ENCODE measurements around the gene LAGE3.

LAGE3 gene

DNA sequence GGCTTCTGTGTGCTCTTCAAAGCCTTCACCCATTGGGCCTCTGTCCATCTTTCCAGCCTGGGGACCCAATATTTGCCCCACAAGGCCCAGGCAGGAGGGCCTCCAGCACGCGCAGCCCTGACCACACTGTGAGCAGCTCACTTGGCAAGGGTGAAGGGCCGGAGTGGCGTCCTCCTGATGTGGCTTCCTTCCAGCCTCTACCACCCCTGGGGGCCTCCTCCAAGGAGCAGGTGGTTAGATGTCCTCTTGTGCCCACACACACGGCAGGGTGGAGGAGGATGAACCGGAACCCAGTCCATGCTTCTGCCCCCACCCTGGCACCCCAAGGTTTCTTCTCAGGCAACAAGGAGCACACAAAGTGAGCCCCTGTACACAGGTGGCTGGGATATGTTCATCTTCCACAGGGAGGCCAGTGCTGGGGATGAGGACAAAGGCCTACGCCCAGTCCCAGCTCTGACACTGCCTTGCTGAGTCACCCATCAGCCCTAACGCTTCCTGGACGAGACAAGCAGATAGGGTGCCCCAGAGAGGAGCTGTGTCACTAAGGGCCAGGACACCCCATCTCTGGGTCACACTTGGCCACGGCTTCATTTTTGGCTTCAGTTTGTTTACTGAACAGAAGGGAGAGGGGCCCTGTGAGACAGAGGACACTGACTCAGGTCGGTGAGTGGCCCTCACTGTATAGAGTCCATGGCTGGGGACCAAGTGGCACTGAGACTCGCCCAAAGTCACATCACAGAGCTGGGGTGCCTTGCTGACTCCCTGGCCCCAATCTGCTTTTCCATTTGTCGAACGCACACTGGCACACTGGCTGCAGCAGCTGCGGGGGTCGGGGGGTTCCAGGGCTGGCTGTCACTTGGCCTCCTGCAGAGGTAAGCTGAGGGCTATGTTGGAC lies 5.4 kb upstream of the LAGE3 start:
- Histone ChIP-seq H3K9ac (ENCODE audit: low read length) (no peak overlapping the region), H3K9me3 (ENCODE audit: control insufficient read depth, low read length) (no peaks in the 10 kb centered on the region), H3K4me3 (ENCODE audit: low read length) (no peak overlapping the region), H3K27me3 (replicated peaks; ENCODE audit: control insufficient read depth, insufficient read depth, low read length) (no peaks in the 10 kb centered on the region), H3K36me3 (ENCODE audit: control insufficient read depth, insufficient read depth, low read length, severe bottlenecking) (peaks cover 12% of the 10 kb centered on the region), H3K4me1 (ENCODE audit: control insufficient read depth, insufficient read depth, low read length) (peaks cover 11% of the 10 kb centered on the region)
- DNase-seq (ENCODE audit: low read depth), result no peak

DNA sequence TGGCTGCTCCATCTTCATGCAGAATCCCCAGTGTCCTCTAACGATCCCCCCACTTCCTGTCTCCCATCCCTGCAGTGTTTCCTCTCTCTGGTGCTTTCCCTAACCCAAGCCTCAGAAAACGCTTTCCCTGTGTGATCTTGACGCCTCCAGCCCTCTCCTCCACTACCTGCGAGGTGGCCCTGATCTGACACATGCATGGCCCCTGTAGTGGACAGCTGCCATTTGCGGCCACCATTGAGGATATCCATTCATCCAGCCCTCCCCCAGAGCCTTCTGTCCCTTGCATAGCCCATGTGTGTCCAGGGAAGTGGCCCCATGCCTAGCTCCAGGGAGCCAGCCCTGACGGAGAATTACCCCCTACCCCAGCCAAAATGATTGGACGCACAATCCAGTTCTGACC lies 4.2 kb upstream of the LAGE3 start:
- DNase-seq (ENCODE audit: low read depth), result no peak
- Histone ChIP-seq H3K9me3 (ENCODE audit: control insufficient read depth, low read length) (no peaks in the 10 kb centered on the region), H3K4me3 (ENCODE audit: low read length) (no peak overlapping the region), H3K9ac (ENCODE audit: low read length) (no peak overlapping the region), H3K36me3 (ENCODE audit: control insufficient read depth, insufficient read depth, low read length, severe bottlenecking) (peaks cover 12% of the 10 kb centered on the region), H3K4me1 (ENCODE audit: control insufficient read depth, insufficient read depth, low read length) (peaks cover 7% of the 10 kb centered on the region), H3K27me3 (replicated peaks; ENCODE audit: control insufficient read depth, insufficient read depth, low read length) (no peaks in the 10 kb centered on the region)

DNA sequence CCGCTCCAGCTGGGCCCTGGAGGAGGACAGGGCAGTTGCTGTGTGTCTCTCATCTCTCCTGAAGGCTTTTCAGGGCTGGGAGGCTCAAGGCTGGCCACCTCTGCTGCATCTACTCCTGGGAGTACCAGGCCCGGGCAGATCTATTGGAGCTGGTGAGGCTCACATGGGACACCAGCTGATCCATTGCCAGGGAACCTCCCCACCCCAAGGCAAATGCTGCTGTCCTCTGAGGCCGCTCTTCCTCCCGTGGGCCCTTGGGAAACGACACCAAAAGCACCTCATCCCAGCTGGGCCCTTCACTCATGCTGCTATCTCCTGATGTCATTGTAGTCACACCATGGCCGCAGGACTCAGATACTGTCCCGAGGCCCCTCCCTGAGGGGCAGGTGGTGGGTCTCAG lies 3.7 kb upstream of the LAGE3 start:
- Histone ChIP-seq H3K9me3 (ENCODE audit: control insufficient read depth, low read length) (no peaks in the 10 kb centered on the region), H3K9ac (ENCODE audit: low read length) (no peak overlapping the region), H3K4me1 (ENCODE audit: control insufficient read depth, insufficient read depth, low read length) (peaks cover 11% of the 10 kb centered on the region), H3K36me3 (ENCODE audit: control insufficient read depth, insufficient read depth, low read length, severe bottlenecking) (peaks cover 9% of the 10 kb centered on the region), H3K4me3 (ENCODE audit: low read length) (no peak overlapping the region), H3K27me3 (replicated peaks; ENCODE audit: control insufficient read depth, insufficient read depth, low read length) (no peaks in the 10 kb centered on the region)
- no peak for DNase-seq (ENCODE audit: low read depth)

DNA sequence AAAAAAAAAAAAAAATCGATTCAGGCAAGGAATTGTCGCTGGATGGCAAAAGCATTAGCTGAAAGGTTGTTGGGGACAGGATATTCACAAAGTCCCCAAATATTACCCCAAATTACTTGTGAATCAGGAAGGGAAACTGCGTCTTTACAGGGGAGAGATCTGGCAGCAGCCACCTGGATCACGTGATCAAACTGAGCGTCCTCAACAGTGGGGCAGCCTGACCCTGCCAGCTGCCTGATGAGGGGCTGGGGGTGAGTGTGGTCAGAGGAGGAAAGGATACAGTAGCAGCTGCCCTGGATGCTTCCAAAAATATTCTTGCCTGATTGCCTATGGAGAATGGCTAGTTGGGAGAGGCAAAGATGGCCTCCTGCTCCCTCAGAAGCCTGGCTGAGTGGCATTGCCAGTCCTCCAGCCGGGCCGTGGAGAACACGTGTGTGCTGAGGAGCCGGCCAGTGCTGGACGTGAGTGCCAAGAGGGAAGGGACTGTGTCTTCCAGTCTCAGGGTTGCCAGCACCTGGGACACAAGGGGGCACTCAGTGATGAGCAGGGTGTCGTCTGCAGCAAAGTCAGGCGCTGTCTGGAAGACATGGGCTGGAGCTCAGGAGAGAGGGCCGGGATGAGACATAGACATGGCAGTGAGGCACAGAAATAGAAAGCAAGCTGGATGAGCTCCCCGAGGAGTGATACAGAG lies 3.0 kb upstream of the LAGE3 start:
- Histone ChIP-seq H3K27me3 (replicated peaks; ENCODE audit: control insufficient read depth, insufficient read depth, low read length) (no peaks in the 10 kb centered on the region), H3K4me3 (ENCODE audit: low read length) (no peak overlapping the region), H3K9me3 (ENCODE audit: control insufficient read depth, low read length) (no peaks in the 10 kb centered on the region), H3K9ac (ENCODE audit: low read length) (no peak overlapping the region), H3K36me3 (ENCODE audit: control insufficient read depth, insufficient read depth, low read length, severe bottlenecking) (peaks cover 5% of the 10 kb centered on the region), H3K4me1 (ENCODE audit: control insufficient read depth, insufficient read depth, low read length) (peaks cover 13% of the 10 kb centered on the region)
- no peak for DNase-seq (ENCODE audit: low read depth)

DNA sequence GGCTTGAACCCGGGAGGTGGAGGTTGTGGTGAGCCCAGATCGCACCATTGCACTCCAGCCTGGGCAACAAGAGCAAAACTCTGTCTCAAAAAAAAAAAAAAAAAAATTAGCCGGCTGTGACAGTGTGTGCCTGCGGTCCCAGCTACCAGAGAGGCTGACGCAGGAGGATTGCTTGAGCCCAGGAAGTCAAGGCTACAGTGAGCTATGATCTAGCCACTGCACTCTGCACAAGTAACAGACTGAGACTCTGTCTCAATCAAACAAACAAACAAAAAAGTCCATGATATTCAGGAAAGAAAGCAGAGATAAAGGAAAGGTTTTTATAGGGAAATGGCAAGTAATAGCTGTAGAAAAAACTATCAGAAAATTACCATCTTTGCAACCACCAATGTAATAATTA lies 2.1 kb upstream of the LAGE3 start:
- H3K4me1 ChIP-seq (ENCODE audit: control insufficient read depth, insufficient read depth, low read length), result peaks cover 13% of the 10 kb centered on the region
- H3K9ac ChIP-seq (ENCODE audit: low read length), result no peak overlapping the region
- no peak for DNase-seq (ENCODE audit: low read depth)
- H3K27me3 ChIP-seq (replicated peaks; ENCODE audit: control insufficient read depth, insufficient read depth, low read length), result no peaks in the 10 kb centered on the region
- H3K4me3 ChIP-seq (ENCODE audit: low read length), result no peak overlapping the region
- no peaks in the 10 kb centered on the region for H3K9me3 ChIP-seq (ENCODE audit: control insufficient read depth, low read length)
- H3K36me3 ChIP-seq (ENCODE audit: control insufficient read depth, insufficient read depth, low read length, severe bottlenecking), result peaks cover 5% of the 10 kb centered on the region

DNA sequence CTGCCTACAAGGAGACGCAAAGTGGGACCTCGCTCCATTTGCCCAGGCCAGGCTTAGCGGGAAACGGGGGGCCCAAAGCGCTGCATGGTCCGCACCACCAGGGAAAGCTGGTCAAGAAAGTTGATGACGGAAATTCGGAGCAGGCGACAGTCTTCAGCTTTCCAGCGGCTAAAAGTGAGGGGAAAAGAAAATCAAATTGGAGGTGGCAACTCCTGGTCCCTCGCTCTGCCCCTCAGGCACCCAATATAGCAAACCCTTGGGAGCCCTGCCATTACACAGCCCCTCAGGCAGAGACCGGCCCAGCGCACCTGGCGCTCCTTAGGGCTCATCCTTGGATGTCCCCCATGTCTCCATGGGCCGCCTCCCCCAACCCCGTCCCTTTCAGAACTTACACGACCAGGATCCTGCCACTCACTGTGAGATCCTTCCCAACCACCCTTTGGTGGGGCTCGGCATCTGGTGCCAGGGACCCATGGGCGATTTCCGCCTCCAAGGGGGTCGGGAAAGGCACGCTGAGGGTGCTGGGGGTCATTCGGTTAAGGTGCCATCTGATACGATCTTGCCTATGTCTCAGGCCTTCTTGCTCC lies 1.1 kb downstream of the LAGE3 start:
- DNase-seq (ENCODE audit: low read depth), result no peak
- H3K4me3 ChIP-seq (ENCODE audit: low read length), result peak overlapping the region; percentile 77
- no peaks in the 10 kb centered on the region for H3K9me3 ChIP-seq (ENCODE audit: control insufficient read depth, low read length)
- peaks cover 4% of the 10 kb centered on the region for H3K27me3 ChIP-seq (replicated peaks; ENCODE audit: control insufficient read depth, insufficient read depth, low read length)
- no peaks in the 10 kb centered on the region for H3K36me3 ChIP-seq (ENCODE audit: control insufficient read depth, insufficient read depth, low read length, severe bottlenecking)
- peak overlapping the region; percentile 81 for H3K9ac ChIP-seq (ENCODE audit: low read length)
- H3K4me1 ChIP-seq (ENCODE audit: control insufficient read depth, insufficient read depth, low read length), result peaks cover 9% of the 10 kb centered on the region

DNA sequence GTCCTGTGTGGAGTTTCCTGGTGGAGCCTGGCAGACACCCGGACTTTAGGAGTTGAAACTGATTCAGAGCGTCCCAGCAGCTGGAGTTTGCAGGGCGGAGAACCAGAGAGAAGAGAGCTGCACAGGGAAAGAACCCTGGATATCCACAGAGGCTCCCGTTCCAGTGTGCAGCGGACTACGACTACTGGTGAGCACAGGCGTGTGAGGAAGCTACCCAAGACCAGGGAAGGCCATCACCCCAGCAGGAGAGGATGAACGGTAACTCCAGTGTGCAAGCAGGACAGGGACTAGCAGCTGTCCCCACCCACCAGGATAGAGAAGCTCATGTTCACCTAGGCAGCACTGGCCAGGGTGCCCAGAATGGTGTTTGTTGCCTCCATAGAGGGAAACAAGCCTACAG lies 2.3 kb downstream of the LAGE3 start:
- no peak for DNase-seq (ENCODE audit: low read depth)
- H3K4me3 ChIP-seq (ENCODE audit: low read length), result no peak overlapping the region
- peaks cover 2% of the 10 kb centered on the region for H3K36me3 ChIP-seq (ENCODE audit: control insufficient read depth, insufficient read depth, low read length, severe bottlenecking)
- H3K4me1 ChIP-seq (ENCODE audit: control insufficient read depth, insufficient read depth, low read length), result peaks cover 9% of the 10 kb centered on the region
- no peak overlapping the region for H3K9ac ChIP-seq (ENCODE audit: low read length)
- no peaks in the 10 kb centered on the region for H3K9me3 ChIP-seq (ENCODE audit: control insufficient read depth, low read length)
- H3K27me3 ChIP-seq (replicated peaks; ENCODE audit: control insufficient read depth, insufficient read depth, low read length), result peaks cover 4% of the 10 kb centered on the region

DNA sequence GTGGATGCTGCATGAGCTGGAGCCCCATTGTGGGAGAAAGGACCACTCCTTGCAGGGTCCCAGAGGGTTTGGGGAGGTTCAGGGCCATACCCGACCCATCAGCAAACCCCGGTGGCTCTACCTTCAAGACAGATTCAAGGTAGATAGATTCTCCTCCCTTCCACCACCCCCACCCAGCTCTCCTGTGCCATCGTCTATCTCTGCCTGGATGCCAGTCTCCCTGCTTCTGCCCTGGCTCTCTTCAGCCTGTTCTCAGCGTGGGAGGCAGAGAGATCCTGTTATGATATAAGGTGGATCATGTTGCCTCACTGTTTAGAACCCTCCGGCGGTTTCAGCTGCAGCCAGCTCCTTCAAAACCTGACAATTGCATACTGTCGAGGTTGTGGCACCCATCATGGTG lies 5.4 kb downstream of the LAGE3 start:
- Histone ChIP-seq H3K9ac (ENCODE audit: low read length) (no peak overlapping the region), H3K4me3 (ENCODE audit: low read length) (no peak overlapping the region), H3K9me3 (ENCODE audit: control insufficient read depth, low read length) (no peaks in the 10 kb centered on the region), H3K27me3 (replicated peaks; ENCODE audit: control insufficient read depth, insufficient read depth, low read length) (peaks cover 4% of the 10 kb centered on the region), H3K4me1 (ENCODE audit: control insufficient read depth, insufficient read depth, low read length) (peaks cover 6% of the 10 kb centered on the region), H3K36me3 (ENCODE audit: control insufficient read depth, insufficient read depth, low read length, severe bottlenecking) (peaks cover 33% of the 10 kb centered on the region)
- no peak for DNase-seq (ENCODE audit: low read depth)

DNA sequence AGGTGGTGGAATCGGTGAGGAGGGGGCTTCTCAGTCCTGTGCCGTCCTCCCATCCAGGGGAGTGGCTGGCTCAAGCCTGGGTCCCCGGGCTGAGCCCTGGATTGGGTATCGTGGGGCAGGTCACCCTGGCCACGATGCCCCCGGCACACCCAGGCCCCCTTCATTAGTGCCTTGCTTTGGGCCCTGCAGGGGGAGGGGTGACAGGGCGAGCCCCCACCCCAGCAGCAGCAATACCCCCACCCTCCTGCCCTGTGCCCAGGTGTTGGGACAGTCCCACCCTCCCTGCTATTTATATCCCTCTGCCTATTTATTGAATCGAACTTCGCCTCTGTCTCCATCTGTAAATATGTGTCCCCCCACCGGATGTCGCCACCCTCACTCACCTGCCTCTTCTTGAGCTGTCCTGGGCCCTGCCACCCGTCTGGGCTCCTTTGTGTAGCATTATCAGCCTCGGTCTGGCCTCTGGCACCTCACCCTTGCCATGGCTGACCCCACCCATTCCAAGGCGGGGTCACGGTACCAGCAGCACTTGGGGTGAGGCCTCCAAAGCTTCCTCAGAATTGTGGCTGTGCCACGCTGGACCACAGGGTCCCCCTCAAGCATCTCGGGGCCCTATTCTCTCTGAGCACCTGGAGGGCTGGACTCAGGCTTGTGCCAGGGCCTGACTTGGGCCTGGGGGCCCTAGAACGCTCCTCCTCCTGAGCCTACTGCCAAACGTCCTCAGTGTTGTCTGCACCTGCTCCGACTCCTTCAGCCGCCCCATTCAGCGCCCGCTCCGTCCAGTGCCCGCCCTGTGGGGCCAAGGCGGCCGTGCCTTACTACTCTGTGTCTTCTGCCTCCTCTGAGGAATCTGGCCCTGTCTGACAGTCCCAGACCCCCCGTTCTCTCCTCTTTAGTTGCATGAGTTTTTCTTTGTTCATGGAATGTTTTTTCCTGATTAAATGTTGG lies 6.1 kb downstream of the LAGE3 start:
- Histone ChIP-seq H3K9me3 (ENCODE audit: control insufficient read depth, low read length) (no peaks in the 10 kb centered on the region), H3K4me1 (ENCODE audit: control insufficient read depth, insufficient read depth, low read length) (peaks cover 3% of the 10 kb centered on the region), H3K9ac (ENCODE audit: low read length) (no peak overlapping the region), H3K36me3 (ENCODE audit: control insufficient read depth, insufficient read depth, low read length, severe bottlenecking) (peaks cover 39% of the 10 kb centered on the region), H3K27me3 (replicated peaks; ENCODE audit: control insufficient read depth, insufficient read depth, low read length) (peaks cover 4% of the 10 kb centered on the region), H3K4me3 (ENCODE audit: low read length) (no peak overlapping the region)
- no peak for DNase-seq (ENCODE audit: low read depth)

DNA sequence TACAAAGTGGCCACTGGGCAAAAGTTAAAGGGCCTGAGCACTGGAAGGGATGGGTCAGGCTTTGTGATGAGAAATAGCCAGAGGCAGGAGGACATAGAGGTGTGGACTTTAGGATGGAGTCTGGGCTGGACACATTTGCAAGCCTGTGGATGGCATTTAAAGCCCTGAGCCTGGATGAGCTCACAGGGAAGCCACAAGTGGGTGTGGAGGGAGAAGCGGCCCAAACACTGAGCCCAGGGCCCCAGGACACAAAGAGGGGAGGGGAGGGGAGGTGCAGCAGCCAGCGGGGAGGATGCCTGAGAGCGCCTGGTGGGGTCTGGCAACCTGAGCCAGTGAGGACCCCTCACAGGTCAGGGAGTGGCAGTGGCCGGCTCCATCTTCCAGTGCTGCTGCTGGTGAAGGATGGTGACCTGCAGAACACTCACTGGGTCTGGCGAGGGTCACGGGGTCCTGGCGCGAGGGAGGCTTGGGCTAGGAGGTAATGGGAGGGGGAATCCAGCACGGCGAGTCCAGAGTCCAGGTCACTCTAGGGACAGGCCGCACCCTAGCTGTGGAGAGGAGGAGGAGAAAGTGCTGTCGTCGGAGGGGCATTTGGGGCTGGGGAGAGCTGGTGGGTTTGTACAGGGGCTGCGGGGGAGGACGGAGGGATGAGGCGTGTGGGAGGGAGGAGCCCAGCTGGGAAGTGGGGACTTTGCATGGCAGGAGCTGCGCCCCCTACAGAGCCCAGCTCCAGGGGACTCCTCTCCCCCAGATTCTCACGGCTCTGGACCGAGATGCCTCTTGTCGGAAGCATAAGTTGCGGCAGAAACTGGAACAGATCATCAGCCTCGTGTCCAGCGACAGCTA lies 7.0 kb downstream of the LAGE3 start:
- Histone ChIP-seq H3K27me3 (replicated peaks; ENCODE audit: control insufficient read depth, insufficient read depth, low read length) (peaks cover 4% of the 10 kb centered on the region), H3K9ac (ENCODE audit: low read length) (no peak overlapping the region), H3K4me1 (ENCODE audit: control insufficient read depth, insufficient read depth, low read length) (no peaks in the 10 kb centered on the region), H3K9me3 (ENCODE audit: control insufficient read depth, low read length) (no peaks in the 10 kb centered on the region), H3K4me3 (ENCODE audit: low read length) (no peak overlapping the region), H3K36me3 (ENCODE audit: control insufficient read depth, insufficient read depth, low read length, severe bottlenecking) (peaks cover 39% of the 10 kb centered on the region)
- no peak for DNase-seq (ENCODE audit: low read depth)

Measured in adipocyte (in vitro differentiated cells).